H1 (cell line): ENCODE data around the gene WSCD2. TPM values are rescaled to one million over a fixed set of nuclear protein-coding genes. Genes with fewer than 3 reads are reported as not detected.

Source experiments
- CREB1 ChIP-seq: IDR thresholded peaks from 2 replicates; pipeline ENCODE4 v1.6.1; 2012; ENCODE audit warnings: inconsistent platforms
- HDAC2 ChIP-seq, 2 experiments: fragments of 300-600 bp in 1 of 2; sonication (generic) in 1 of 2; IDR thresholded peaks; 2 replicates each; pipeline ENCODE4 v1.6.1; 2011 to 2012; ENCODE audit warnings: low read depth in 2 of 2, low read length in 2 of 2, mild to moderate bottlenecking in 2 of 2, moderate library complexity in 2 of 2, borderline replicate concordance in 1 of 2, inconsistent platforms in 1 of 2
- JUN ChIP-seq: IDR thresholded peaks from 2 replicates; pipeline ENCODE4 v1.6.1; 2011; ENCODE audit warnings: low read depth, mild to moderate bottlenecking, improper control_type of control experiment, low read length
- JUND ChIP-seq: IDR thresholded peaks from 2 replicates; pipeline ENCODE4 v1.6.1; 2011; ENCODE audit warnings: mild to moderate bottlenecking, improper control_type of control experiment, low read length
- NRF1 ChIP-seq: IDR thresholded peaks from 2 replicates; pipeline ENCODE4 v1.6.1; 2011; ENCODE audit warnings: mild to moderate bottlenecking, low read depth, low read length, improper control_type of control experiment
- RBBP5 ChIP-seq: IDR thresholded peaks from 2 replicates; pipeline ENCODE4 v1.7.1; 2012; ENCODE audit warnings: low read depth, mild to moderate bottlenecking, inconsistent platforms, low read length, moderate library complexity, borderline replicate concordance
- RFX5 ChIP-seq: IDR thresholded peaks from 2 replicates; pipeline ENCODE4 v1.6.1; 2011; ENCODE audit warnings: low read depth, low read length, improper control_type of control experiment, borderline replicate concordance
- RNF2 ChIP-seq: fragments of 200-900, 300-1000 bp; sonication (generic); IDR thresholded peaks from 2 replicates; pipeline ENCODE4 v1.7.1; 2016; ENCODE audit warnings: borderline replicate concordance, low read depth, mild to moderate bottlenecking, antibody characterized with exemption, low read length; ENCODE audit not compliant: poor library complexity, severe bottlenecking; ENCODE audit errors: missing control alignments
- SP2 ChIP-seq: IDR thresholded peaks from 2 replicates; pipeline ENCODE4 v1.6.1; 2012; ENCODE audit warnings: mild to moderate bottlenecking, low read length, inconsistent platforms
- polyA plus RNA-seq, 7 experiments: library from polyadenylated mRNA; depleted of rRNA in 3 of 7; stranded (reverse) in 5 of 7; unstranded in 2 of 7; fragments of >200 nt in 5 of 7; fragments of 200-250 nt in 2 of 7; gene quantifications; 1 replicate in 5 of 7; 2 replicates in 1 of 7; 4 replicates in 1 of 7; pipeline versions ENCODE4 v1.2.1 to v1.2.3, GENCODE V29; 2011 to 2013; ENCODE audit warnings: missing spikeins in 2 of 7, mixed read lengths in 2 of 7
- total RNA-seq: library from RNA; stranded (reverse); fragmentation: NEBNext Ultra II Directional; extraction: Animal tissue kit (Norgen Biotek cat#: 25700); gene quantifications from 2 replicates; pipeline ENCODE4 v1.2.1, GENCODE V29; 2021
- TF ChIP-seq, protein P1 (sequence below): fragments of 300-600 bp; sonication (generic); IDR thresholded peaks from 2 replicates; pipeline ENCODE4 v1.7.1; 2012; ENCODE audit warnings: low read length, moderate library complexity, mild to moderate bottlenecking, inconsistent platforms; ENCODE audit not compliant: insufficient replicate concordance

Gene WSCD2
- total and polyA plus RNA-seq, 2 of the 8 experiments (the other 6 are each of a cell fraction or from before 2014, with no cell fraction given): 1.3 to 2.2 TPM

DNA sequence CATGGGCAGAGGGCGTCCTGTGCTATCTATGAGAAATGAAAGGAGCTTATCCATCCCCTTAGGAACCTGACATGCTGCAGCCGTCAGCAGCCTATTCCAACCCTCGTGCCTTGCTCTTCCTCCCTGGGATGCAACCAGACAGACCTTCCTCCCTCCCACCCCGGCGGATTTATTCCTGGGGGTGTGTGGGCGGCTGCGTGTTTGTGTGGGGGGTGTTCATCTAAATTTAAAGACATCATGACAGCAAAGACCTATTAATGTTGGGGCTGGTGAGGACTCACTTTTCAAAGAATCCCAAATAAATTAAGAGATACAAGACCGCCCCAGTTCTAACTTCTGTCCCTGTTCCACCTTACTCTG lies 52.0 kb downstream of the WSCD2 start (continued):
- TF ChIP-seq JUND (no peak), SP2 (no peak), RFX5 (no peak), JUN (no peak), HDAC2 (IDR thresholded peaks at IDR 0.05; ENCODE audit: borderline replicate concordance in 1 of 2, low read depth in 2 of 2, low read length in 2 of 2) (no peak), RBBP5 (no peak), RNF2 (no peak), CREB1 (no peak), NRF1 (no peak)
- TF ChIP-seq, protein P1, sequence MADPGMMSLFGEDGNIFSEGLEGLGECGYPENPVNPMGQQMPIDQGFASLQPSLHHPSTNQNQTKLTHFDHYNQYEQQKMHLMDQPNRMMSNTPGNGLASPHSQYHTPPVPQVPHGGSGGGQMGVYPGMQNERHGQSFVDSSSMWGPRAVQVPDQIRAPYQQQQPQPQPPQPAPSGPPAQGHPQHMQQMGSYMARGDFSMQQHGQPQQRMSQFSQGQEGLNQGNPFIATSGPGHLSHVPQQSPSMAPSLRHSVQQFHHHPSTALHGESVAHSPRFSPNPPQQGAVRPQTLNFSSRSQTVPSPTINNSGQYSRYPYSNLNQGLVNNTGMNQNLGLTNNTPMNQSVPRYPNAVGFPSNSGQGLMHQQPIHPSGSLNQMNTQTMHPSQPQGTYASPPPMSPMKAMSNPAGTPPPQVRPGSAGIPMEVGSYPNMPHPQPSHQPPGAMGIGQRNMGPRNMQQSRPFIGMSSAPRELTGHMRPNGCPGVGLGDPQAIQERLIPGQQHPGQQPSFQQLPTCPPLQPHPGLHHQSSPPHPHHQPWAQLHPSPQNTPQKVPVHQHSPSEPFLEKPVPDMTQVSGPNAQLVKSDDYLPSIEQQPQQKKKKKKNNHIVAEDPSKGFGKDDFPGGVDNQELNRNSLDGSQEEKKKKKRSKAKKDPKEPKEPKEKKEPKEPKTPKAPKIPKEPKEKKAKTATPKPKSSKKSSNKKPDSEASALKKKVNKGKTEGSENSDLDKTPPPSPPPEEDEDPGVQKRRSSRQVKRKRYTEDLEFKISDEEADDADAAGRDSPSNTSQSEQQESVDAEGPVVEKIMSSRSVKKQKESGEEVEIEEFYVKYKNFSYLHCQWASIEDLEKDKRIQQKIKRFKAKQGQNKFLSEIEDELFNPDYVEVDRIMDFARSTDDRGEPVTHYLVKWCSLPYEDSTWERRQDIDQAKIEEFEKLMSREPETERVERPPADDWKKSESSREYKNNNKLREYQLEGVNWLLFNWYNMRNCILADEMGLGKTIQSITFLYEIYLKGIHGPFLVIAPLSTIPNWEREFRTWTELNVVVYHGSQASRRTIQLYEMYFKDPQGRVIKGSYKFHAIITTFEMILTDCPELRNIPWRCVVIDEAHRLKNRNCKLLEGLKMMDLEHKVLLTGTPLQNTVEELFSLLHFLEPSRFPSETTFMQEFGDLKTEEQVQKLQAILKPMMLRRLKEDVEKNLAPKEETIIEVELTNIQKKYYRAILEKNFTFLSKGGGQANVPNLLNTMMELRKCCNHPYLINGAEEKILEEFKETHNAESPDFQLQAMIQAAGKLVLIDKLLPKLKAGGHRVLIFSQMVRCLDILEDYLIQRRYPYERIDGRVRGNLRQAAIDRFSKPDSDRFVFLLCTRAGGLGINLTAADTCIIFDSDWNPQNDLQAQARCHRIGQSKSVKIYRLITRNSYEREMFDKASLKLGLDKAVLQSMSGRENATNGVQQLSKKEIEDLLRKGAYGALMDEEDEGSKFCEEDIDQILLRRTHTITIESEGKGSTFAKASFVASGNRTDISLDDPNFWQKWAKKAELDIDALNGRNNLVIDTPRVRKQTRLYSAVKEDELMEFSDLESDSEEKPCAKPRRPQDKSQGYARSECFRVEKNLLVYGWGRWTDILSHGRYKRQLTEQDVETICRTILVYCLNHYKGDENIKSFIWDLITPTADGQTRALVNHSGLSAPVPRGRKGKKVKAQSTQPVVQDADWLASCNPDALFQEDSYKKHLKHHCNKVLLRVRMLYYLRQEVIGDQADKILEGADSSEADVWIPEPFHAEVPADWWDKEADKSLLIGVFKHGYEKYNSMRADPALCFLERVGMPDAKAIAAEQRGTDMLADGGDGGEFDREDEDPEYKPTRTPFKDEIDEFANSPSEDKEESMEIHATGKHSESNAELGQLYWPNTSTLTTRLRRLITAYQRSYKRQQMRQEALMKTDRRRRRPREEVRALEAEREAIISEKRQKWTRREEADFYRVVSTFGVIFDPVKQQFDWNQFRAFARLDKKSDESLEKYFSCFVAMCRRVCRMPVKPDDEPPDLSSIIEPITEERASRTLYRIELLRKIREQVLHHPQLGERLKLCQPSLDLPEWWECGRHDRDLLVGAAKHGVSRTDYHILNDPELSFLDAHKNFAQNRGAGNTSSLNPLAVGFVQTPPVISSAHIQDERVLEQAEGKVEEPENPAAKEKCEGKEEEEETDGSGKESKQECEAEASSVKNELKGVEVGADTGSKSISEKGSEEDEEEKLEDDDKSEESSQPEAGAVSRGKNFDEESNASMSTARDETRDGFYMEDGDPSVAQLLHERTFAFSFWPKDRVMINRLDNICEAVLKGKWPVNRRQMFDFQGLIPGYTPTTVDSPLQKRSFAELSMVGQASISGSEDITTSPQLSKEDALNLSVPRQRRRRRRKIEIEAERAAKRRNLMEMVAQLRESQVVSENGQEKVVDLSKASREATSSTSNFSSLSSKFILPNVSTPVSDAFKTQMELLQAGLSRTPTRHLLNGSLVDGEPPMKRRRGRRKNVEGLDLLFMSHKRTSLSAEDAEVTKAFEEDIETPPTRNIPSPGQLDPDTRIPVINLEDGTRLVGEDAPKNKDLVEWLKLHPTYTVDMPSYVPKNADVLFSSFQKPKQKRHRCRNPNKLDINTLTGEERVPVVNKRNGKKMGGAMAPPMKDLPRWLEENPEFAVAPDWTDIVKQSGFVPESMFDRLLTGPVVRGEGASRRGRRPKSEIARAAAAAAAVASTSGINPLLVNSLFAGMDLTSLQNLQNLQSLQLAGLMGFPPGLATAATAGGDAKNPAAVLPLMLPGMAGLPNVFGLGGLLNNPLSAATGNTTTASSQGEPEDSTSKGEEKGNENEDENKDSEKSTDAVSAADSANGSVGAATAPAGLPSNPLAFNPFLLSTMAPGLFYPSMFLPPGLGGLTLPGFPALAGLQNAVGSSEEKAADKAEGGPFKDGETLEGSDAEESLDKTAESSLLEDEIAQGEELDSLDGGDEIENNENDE: no peak
